ENCODE measurements around the gene NOC4L.

NOC4L gene

DNA sequence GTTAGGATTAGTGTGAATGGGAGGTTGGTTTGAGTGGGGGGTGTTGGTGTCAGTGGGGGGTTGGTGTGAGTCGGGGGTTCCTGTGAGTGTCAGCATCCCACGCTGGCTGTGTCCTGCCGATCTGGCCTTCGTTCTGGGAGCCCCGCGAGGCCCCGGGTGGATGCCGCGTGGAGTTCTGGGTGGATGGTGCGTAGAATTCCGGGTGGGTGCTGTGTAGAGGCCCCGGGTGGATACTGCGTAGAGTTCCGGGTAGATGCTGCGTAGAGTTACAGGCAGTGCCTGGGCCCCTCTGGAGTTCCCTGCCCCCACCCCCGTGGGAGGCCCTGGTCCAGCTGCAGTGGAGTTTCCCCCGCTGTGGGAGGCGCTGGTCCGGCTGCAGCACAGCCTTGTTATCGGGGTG lies 8.7 kb downstream of the NOC4L start:
- no peak for TF ChIP-seq ZFX (IDR thresholded peaks at IDR 0.05)
- TF ChIP-seq, protein P1, sequence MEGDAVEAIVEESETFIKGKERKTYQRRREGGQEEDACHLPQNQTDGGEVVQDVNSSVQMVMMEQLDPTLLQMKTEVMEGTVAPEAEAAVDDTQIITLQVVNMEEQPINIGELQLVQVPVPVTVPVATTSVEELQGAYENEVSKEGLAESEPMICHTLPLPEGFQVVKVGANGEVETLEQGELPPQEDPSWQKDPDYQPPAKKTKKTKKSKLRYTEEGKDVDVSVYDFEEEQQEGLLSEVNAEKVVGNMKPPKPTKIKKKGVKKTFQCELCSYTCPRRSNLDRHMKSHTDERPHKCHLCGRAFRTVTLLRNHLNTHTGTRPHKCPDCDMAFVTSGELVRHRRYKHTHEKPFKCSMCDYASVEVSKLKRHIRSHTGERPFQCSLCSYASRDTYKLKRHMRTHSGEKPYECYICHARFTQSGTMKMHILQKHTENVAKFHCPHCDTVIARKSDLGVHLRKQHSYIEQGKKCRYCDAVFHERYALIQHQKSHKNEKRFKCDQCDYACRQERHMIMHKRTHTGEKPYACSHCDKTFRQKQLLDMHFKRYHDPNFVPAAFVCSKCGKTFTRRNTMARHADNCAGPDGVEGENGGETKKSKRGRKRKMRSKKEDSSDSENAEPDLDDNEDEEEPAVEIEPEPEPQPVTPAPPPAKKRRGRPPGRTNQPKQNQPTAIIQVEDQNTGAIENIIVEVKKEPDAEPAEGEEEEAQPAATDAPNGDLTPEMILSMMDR (conservative IDR thresholded peaks at IDR 0.05): no peak
- no peak overlapping the region for H3K27ac ChIP-seq

DNA sequence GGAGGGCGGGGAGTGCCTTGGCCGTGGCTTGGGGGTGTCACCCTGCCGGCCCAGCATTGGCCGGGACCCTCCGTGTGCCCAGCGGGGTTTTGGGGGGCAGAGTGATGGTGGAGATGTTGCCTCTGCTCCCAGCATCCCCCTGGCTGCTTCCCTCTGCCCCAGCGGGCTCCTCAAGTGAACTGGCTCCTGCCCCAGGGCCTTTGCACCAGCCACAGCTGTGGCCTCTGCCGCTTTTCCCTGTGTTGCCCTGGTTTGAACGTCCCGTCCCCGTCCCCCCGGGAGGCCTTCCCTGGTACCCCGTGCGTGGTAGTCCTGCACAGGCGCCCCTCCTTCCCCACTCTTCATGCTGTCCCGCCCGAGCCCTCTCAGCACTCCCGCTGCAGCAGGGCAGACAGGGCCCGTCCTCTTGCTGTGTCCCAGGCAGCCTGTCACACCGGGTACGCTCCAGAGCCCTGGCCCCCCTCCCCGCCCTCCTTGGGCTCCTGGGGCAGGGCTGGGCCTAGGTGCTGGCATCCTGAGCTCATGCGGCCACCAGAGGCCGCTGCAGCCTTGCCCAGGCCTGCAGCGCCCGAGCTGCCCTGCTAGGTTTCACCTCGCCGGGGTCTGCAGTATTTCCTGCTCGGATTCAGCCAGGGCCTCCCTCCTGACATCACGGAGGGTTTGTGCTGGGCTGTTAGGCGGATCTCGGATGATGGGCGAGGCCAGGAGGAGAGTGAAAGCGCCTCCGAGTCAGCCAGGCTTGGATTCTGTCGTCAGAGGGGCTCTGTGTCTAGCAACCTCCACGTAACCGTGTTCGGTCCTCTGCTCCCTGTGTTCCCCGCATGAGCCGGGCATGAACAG lies 9.5 kb downstream of the NOC4L start:
- no peak overlapping the region for H3K27ac ChIP-seq
- TF ChIP-seq, protein P1 (conservative IDR thresholded peaks at IDR 0.05): peak; percentile 92
- no peak for TF ChIP-seq ZFX (IDR thresholded peaks at IDR 0.05)

DNA sequence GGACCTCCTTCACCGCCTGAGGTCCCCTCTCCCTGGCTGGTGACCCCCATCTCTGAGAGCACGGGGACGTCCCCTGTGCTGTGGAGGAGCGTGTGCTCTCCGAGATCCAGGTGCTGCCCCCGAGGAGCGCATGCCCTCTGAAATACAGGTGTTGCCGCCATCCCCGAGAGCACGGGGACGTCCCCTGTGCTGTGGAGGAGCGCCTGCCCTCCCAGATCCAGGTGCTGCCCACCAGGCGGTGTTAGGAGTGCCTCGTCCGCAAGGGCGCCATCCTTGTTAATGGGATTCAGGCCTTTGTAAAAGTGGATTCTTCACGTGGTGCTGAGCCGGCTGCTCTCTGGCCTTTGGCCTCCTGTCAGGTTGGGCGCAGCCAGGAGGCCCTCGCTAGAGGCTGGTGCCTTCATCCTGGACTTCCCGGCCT lies 10.1 kb downstream of the NOC4L start:
- no peak for TF ChIP-seq ZFX (IDR thresholded peaks at IDR 0.05)
- TF ChIP-seq, protein P1 (conservative IDR thresholded peaks at IDR 0.05): no peak
- no peak overlapping the region for H3K27ac ChIP-seq

DNA sequence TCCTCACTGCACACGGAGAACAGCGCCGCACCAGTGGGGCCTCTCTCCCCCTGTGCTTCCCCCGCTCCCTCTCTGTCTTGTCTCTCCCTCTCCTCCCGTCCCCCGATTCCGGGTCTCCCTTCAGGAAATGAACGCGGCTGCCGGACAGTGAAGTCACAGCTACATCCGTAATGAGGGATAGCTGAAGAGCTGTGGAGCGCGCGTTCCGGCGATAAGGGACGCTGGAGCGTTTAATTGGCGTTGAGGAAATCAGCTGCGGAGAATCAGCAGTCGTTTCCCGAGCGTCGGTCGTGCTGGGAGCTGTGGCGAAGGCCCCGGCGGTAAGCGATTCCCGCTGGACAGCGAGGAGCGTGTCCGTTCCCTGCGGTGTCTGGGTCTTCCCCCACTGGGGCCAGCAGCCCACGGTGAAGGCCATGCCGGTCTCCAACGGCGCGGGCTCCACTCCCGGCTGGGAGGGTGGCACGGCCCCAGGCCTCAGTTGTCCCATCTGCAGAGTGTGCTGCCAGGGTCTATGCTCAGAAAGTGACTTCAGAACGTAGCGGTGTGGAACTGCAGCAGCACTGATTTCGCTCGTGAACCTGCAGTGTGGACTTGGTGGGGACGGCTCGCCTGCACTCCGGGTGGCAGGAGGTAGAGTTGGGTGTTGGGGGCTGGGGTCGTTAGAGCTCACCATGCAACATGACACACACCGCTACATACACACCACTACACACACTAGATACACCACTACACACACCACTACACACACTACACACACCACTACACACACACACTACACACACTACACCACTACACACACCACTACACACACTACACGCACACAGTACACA lies 10.9 kb downstream of the NOC4L start:
- no peak overlapping the region for H3K27ac ChIP-seq
- TF ChIP-seq, protein P1 (conservative IDR thresholded peaks at IDR 0.05): no peak
- no peak for TF ChIP-seq ZFX (IDR thresholded peaks at IDR 0.05)

DNA sequence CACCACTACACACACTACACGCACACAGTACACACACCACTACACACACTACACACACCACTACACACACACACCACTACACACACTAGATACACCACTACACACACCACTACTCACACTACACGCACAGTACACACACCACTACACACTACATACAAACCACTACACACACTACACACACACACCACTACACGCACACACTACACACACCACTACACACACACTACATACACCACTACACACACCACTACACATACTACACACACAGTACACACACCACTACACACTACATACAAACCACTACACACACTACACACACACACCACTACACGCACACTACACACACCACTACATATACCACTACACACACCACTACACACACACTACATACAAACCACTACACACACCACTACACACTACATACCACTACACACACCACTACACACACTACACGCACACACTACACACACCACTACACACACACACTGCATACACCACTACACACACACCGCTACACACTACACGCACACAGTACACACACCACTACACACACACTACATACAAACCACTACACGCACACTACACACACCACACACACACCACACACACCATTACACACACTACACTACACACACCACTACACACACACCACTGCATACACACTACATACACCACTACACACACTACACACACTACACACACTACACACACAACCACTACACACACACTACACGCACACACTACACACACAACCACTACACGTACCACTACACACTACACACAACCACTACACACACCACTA lies 11.7 kb downstream of the NOC4L start:
- no peak overlapping the region for H3K27ac ChIP-seq
- TF ChIP-seq, protein P1 (conservative IDR thresholded peaks at IDR 0.05): no peak
- TF ChIP-seq ZFX (IDR thresholded peaks at IDR 0.05): no peak

DNA sequence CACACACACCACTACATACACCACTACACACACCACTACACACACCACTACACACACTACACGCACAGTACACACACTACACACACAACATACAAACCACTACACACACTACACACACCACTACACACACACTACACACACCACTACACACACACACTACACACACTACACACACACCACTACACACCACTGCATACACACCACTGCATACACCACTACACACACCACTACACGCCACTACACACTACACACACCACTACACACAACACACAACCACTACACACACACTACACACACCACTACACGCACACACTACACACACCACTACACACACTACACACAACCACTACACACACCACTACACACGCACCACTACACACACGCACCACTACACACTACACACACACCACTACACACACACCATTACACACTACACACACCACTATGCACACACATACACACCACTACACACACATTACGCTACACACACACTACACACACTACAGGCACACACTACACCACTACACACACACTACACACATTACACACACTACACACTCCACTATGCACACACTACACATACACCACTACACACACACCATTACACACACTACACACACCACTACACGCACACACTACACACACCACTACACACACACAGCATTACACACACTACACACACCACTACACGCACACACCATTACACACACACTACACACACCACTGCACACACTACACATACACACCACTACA lies 12.5 kb downstream of the NOC4L start:
- TF ChIP-seq, protein P1 (conservative IDR thresholded peaks at IDR 0.05): no peak
- no peak for TF ChIP-seq ZFX (IDR thresholded peaks at IDR 0.05)

More for the DNA sequence above, 12.5 kb downstream of the NOC4L start:
- H3K27ac ChIP-seq: no peak overlapping the region
